Ureter (tissue), 1 donor: ENCODE measurements around the gene TGFB2. TPM values are rescaled to one million over a fixed set of nuclear protein-coding genes. Genes with fewer than 3 reads are reported as not detected.

Source experiments
- DNase-seq: peaks from one replicate; pipeline ENCODE4 v3.0.0-alpha.2; 2020; ENCODE audit warnings: low spot score
- total RNA-seq: library from RNA; stranded (reverse); gene quantifications from one replicate; pipeline ENCODE4 v1.2.4, GENCODE V29; 2023
- donor health status: DM: yes; HTN: yes; CAD: no.

Gene TGFB2
- total RNA-seq, 1 donor from 2014 or later, result 17.4 TPM

DNA sequence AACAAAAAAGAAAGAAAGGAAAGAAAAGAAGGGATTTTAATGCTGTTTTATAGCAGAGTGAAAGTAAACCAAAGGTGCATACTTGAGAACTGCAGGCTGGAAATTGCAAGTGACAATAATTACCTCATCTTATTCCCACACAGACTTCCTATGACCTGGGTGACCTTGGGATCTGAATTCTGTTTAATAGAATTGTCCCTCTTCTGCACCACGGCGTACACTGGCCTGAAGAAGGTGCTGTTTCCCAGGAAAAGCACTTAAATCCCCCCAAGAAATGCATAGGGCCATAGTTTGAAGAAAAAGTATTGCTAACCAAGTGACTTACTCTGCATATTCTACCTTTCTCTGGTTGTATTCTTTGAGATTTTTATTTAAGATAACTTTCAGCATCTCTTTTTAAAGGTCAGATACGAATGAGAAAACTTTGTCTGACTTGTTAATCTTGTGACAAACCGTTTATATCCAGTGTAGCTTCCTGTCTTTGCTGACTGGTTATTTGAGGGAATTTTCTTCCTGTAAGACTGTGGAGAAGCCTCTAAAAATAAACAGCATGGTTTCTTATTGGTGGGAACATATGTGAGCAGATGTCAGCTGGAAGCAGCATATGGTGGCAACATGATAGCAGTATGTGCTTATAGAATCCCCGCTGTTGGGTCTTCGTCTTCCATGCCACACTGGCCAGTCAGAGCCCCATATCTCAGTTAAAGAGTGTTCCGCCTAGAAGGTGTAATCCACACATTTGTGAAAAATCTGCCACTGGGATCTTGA, 16.3 kb downstream of the TGFB2 start:
- no peak for DNase-seq

DNA sequence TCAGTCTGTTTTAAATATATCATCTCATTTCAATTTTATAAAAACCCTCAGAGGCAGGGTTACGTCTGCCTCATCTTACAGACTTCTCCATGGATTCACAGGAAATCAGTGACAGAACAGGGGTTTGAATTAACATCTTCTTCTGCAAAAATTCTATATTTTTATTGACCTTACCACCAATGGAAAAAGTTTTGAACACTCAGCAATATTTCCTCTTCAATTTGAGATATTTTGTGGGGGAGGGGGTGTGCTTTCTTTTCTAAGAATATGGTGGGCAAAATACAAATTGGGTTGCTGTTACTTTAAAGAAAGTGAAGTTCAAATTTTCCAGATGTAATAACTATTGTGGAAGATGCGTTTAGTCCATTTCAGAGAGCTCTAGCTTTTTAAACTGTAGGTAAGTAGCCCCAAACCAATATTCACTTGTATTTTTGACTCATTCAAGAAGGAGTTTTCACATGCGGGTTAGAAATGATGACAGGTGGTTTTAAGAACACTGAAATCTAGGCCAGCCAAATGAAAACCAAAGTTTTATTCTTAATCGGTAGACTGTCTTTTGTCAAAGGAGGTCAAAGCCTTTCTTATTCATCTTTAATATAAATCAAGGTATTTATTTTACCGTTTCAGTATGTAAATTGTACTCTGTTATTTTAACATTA, 17.4 kb downstream of the TGFB2 start:
- DNase-seq, result no peak

DNA sequence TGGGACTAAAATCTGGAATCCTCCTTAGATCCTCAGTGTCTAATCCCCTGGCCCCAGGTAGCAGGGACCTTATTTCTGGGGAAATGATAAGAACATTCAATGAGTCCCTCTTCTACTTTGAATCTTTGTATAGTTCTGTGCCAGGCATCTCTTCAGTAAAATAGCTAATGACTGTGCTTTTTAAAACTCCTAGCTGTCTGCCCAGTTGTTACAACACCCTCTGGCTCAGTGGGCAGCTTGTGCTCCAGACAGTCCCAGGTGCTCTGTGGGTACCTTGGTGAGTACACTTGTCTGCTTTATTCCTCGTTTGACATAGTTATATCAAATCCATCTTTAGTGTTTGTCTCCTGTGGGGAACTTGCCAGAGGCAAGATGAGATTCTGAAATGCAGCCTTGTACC, 18.0 kb downstream of the TGFB2 start:
- no peak for DNase-seq

DNA sequence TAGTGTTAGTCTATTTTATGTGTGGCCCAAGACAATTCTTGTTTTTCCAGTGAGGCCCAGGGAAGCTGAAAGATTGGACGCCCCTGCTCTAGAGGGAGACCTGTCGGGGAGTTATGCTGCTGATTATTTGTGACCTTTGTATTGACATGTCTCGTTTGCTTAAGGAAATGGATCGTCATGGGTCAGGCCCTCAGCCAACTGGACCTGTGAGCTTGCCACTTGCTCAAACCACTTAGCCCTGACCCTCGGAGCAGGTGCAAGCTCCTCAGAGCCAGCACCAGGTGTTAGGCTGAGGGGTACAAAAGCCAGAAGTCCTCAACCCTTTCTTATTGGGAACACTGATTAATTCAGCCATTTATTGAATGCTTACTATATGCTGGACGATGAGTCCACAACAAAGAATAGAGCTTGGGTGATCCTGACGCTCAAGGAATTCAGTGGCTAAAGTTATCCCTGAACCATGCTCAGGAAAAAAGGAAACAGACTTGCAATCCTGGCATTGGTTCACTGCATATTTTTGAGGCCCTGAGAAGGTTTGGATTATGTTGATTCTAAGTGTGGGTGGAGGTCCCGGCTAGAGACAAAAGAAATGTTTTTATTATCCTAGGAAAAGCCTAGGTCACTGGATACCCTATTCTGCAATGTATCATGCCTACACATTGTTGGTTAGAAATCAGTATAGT, 19.0 kb downstream of the TGFB2 start:
- no peak for DNase-seq

DNA sequence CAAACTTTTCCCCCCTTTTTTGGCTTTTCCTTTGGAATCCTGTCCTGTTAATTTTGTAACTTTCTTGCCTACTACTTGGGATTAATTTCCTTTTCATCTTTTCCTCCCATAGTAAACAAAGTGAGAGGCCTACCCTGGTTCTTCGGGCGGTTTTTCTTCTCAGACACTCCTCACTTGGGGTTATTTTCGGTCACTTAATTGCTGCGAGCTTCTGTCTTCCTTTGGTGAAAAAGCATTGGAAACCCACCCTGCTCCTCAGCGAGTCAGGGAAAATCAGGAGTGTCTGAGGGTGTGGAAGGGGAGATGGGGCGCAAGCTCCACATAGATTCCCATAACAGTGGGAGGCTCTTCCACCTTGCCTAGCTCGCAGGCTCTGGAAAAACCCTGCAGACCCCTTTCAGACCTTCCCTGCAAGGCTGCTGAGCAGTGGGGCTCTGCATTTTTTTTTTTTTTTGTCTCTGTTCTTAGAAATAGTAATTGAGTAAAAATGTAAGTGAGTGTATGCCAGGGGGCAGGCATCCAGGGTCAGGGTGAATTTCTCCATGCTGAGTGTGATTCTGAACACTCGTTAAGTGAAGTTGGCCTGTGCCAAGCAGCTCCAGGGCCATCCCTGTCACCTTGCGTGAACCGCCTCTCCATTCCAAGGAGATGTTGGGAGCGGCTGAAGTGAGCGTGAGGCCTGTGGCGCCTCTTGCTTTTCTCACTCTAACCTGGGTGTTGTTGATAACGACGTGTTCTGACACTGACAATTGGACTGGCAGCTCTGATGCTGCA, 20.3 kb downstream of the TGFB2 start:
- no peak for DNase-seq

DNA sequence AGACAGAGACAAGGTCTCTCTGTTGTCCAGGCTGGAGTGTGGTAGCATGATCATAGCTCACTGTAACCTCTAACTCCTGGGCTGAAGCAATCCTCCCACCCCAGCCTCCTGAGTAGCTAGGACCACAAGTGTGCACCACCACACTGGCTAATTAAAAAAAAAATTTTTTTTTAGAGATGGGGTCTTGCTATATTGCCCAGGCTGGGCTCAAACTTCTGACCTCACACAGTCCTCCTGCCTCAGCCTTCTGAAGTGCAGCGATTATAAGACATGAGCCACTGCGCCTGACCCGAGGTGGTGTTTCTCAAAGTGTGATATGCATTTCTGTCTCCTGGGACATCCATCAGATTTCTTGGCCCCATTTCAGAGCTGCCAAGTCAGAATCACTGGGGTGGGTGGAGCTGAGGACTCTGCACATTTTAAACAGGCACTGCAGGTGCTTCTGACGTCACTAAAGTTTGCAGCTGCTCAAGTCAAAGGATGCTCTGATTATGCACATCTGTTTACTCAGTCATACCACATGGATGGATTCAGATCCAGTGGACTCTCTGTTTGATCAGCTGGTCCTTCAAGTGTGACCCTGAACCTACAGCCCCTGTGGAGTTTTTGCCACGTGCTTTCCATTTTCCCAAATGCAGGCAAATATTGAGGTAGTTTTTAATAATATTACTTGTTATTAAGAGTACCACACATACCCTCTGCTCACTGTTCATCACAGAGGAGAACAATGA, 21.4 kb downstream of the TGFB2 start:
- no peak for DNase-seq

DNA sequence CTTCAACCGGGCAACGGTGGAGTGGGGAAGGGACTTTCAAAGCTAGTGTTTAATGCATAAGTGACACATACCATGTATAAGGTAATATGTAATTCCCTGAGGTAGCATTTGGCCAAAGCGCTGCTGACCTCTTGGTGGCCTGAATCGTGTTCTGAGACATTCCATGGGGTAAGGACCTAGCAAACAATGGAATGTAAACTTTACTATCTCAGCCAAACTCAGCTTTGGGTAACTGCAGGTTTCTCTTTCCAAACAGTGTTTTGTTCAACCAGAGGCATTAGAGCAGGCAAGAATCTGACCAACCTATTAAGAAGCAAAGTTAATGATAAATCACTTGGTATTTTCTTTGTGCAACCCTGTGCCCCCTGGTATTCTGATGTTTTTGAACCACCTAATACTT, 22.0 kb downstream of the TGFB2 start:
- no peak for DNase-seq

DNA sequence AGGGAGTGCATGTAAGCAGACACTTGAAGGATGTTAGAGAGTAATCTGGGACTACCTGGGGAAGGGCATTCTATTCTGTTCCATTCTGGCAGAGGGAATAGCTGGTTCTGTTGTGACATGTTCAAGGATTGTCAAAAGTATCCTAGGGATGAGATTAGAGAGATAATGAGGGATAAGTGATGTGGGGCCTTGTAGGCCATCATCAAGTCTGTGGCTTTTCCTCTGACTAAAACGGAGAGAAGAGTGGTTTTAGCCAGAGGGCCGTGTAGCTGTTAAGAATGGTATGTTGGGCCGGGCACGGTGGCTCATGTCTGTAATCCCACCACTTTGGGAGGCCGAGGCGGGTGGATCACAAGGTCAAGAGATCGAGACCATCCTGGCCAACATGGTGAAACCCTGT, 23.6 kb downstream of the TGFB2 start:
- no peak for DNase-seq

DNA sequence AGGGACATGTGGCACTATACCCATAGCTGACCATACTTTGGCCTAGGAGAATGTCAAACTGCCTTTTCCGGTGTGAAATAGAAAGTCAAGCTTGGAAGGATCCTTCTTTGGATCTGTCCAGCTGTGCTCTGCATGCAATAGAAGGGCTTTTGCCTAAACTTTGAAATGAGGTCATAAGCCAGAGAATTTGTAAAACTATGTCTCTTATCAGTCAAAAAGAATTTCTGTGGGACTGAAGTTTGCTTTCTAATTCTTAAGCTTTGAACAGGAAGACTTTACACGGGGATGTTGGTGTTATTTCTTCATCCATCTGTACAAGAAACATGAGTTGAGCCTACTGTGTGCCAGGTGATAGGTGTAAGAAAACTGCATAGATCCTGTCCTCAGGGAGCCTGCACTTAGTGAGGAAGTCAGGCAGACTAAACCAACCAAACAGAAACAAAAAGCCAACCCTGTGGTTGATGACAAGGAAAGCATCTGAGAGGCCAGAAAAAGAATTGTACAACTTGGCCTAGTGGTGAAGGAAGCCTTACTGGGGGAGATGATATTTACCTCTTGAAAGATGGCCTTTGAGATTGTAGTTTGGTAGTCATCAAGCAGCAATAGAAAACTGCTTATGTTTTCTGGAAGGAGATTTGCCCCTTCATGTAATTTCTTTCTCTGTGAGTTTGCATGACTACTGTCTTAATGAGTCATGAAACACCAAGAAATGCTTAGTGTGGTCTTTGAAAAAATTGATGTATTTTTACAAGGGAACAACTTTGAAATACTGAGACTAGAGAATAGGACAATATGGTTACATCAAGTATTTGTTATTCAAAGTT, 24.8 kb downstream of the TGFB2 start:
- no peak for DNase-seq

DNA sequence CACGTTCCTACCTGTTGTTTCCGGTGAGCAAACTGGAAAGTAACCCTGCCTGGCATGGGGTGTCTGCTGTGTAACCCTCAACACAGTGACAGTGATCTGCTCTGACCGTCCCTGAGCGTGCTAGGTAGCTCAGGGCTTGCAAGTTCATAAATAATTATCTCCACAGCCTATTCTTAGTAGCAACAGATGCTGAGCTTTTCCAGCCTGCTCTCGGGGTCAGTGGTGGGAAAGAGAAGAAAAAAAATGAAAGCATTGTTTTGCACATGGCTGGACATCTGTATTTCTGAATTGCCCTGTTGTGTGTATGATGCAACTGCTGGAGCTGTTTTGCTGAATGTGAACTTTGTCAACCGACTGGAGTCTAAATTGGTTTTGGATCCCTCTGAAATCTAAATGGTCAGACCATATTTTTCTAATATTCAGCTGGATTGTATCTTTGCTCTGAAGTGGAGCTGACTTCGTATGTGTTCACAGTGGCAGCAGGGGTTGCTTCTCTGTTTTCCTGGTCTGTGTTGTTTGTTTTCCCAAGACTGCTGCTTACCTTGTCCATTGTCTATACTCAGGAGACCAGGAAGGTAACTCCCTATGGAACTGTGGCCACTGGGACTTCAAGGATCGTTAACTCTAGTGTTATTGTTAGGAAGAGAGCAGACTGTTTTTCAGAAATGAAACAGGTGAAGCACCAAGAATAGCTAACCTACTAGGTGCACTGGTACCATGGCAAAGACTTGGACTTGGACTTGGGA, 27.0 kb downstream of the TGFB2 start:
- no peak for DNase-seq

DNA sequence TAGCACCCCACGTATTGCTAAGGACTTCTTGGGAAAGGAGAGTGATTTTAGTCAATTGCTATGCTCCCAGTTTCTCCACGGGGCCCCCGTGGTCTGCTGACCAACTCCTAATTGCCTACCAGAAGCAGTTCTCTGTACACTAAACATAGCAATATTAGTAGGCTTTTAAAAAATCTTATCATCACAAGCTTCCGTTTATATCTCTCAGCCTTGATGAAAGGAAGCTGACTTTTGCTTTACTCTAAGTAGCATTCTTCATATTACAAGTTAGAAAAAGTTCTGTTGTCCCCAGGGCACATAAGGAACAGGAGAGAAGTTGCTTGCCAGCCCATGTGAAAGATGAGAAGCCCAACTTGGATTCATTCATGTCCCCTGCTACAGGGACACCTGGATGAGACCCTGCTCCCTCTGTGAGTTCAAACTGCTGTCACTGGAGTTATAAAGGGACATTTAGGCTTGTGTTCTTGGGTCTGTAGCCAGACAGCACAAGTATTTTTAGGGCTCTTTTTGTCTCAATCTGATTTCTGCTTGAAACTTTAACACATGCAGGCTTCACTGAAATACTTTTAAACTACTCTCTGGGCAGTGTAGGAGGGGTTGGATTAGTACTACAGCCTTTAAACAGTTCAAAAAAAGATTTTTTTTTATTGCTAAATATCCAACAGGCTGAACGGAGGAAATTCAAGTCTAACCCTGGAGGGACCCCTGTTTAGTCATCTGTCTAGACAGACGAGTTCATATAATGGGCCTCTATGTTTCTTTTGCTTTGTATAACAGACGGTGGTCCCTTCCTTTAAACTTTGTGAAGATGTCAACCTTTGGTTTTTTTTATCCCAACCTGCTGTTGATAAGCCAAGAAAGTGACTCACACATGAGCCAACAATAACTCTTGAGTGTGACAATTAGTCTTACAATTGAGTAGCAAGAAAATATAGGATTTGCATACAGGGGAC, 29.5 kb downstream of the TGFB2 start:
- no peak for DNase-seq

DNA sequence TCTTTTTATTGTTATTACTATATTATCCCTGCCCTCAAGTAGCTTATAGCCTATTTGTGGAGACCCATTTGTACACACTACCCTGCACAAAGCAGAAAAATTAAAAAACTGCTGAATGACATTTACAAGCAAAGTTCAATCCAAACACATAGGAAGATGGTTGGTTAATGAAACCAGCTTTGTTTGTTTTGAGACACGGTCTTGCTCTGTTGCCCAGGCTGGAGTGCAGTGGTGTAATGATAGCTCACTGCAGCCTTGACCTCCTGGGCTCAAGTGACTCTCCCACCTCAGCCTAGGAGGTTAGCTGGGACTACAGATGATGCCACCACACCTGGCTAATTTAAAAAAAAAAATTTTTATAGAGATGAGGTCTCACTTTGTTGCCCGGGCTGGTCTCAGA, 31.6 kb downstream of the TGFB2 start:
- no peak for DNase-seq

DNA sequence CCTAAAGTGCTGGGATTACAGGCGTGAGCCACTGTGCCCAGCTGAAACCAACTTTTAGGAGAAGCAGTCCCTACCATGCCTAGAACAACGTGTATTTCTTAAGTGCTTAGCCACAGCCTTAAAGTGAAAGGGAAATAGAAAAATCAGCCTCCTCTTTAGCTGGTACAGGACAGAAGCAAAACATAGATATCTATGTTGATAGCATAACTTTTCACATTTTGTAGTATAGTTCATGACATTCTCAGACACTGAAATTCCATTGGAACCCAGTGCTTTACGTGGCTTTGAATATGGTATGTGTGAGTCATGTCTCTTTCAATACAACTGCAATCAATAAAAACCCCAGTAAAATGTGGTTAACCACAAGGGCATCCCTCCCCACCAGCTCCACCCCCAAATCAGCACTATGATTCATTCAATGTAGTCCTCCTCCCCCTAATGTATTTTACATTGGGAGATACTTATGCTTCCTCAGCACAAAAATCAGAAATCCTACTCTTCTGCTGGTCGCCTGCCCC, 32.1 kb downstream of the TGFB2 start:
- DNase-seq, result no peak

DNA sequence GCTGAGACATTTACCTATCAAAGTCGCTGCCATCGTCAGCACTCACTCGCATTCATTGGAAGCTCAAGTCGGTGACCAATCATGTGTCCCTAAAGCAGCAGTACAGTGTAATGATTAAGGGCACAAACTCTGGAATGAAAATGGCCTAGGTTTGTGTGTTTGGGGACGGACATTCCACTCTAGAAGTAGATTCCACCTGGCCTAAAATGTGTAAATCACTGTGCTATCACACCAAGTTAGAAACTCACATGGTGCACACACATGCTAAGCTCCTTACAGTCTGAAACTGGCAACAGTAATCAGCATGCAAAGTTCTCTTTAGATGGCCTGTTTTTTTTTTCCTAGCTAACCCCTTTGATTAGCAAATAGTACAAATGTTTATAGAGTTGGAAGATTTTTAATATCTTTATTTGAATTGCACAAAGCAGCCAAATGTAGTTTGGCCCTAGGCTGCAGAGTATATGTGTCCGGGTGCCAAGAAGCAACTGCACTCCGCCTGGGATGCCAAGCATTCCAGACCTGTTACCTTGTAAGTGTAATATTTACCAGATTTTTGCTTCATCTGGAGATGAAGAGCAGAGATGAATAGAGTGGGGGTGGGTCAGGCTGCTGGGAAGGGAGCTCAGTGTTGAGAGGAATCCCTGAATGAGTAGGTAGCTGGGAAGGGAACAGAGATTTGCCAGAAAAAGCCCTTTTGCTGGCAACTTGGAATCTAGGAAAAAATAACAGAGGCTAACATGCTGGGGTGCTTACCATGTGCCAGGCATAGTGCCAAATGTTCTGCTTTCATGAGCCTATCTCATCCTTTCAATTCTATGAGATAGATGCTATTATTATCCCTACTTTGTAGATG, 35.2 kb downstream of the TGFB2 start:
- no peak for DNase-seq

DNA sequence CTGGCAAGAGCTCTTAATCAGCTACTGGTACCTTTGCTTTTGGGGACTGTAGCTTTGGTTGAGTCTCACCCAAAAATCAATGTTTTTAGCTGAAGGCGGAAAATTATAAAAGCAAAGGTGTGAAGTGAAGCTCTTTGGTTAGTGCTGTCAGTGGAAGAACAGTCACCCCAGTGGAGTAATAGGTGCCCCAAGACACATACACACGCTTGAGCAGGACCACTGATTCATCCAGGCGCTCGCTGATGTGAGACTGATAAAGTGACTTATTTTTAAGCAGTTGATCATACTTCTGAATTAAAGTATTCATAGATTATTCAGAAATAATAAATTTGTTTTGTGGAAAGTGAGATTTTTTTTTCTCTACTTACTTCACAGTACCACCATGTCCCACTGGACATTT, 37.1 kb downstream of the TGFB2 start:
- DNase-seq, result no peak

DNA sequence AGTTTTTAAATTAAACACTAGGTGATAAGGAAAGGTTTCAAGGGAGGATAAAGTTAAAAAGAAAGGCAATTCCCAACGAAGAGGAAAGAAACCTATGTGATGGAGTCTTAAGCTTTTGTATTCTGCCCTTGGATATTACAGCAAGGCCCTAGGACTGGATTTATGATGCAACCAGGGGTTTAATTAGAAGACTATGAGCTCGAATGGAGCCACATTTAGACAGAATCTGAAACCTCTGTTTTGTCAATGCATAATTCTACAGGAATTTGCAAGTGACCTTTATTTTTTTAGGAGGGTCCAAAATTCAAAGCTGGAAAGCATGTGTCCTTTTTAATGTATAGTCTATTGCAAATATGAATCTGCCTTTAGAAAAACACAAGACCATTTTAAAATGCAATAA, 37.9 kb downstream of the TGFB2 start:
- no peak for DNase-seq

DNA sequence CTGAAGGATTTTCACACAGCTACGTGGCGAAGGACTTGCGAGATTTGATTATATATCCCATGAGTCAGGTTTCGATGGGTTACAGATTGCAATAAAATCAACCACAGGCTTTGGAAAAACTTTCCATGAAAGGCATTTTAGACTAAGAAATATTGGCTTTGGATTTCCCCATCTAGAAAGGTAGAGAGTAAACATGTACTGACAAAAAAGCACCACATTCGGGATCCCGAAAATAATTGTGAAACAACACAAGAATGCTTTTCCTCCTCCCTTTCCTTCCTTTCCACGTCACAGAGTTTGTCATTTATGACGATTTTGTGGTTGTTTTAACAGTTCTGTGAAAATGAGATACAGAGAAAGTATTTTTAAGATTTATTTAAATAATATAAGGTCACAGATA, 38.5 kb downstream of the TGFB2 start:
- no peak for DNase-seq

DNA sequence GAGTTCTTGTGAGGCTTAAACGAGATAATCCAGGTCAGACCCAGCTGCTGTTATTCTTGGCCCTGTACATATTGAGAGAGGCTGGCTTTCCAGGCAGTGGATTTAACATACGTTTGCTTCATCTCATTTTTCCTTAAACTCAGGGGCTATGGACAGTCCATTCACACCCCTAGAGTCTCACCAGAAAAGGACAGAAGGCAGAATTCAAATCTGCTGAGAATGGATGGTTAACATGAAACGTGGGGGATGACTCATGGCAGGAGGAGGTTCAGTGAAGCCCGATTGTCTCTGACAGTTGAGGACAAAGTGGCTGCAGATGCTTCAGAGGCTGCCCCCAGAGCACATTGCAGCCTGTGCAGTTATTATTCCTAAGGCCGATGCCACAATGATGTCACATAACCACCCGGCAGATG, 39.5 kb downstream of the TGFB2 start:
- no peak for DNase-seq
